NCI-H1930 (cell line): Measurements from ENCODE around the gene SRPK3.

Source experiments
- DNase-seq, 2 experiments: peaks; one replicate each; lab custom pipeline; 2025; lab: John Stamatoyannopoulos, UW

Gene SRPK3

GRCh38 chrX:153770601-153771414, 10.0 kb upstream of the SRPK3 start:
- no peak for DNase-seq

GRCh38 chrX:153771415-153772315, 9.2 kb upstream of the SRPK3 start:
- DNase-seq, result no peak

GRCh38 chrX:153772316-153773217, 8.3 kb upstream of the SRPK3 start:
- no peak for DNase-seq

GRCh38 chrX:153773218-153773611, 7.6 kb upstream of the SRPK3 start:
- no peak for DNase-seq

- no peak for DNase-seq
Measured at GRCh38 chrX:153773741-153774575, 6.9 kb upstream of the SRPK3 start.

GRCh38 chrX:153774576-153775292, 6.1 kb upstream of the SRPK3 start:
- no peak for DNase-seq

GRCh38 chrX:153775293-153776119, 5.3 kb upstream of the SRPK3 start:
- no peak for DNase-seq

- DNase-seq, result no peak
Measured at GRCh38 chrX:153776120-153776599, 4.7 kb upstream of the SRPK3 start.

- DNase-seq, result no peak
Measured at GRCh38 chrX:153776611-153777045, 4.2 kb upstream of the SRPK3 start.

GRCh38 chrX:153777261-153778090, 3.4 kb upstream of the SRPK3 start:
- no peak for DNase-seq

GRCh38 chrX:153778181-153778580, 2.7 kb upstream of the SRPK3 start:
- no peak for DNase-seq

GRCh38 chrX:153778684-153779101, 2.1 kb upstream of the SRPK3 start:
- DNase-seq, result no peak

GRCh38 chrX:153779891-153780677, 757 bp upstream of the SRPK3 start:
- DNase-seq, result no peak

- no peak for DNase-seq
Measured at GRCh38 chrX:153781428-153782047, 697 bp downstream of the SRPK3 start.

GRCh38 chrX:153782313-153782712, 1.5 kb downstream of the SRPK3 start:
- peak; percentile 16 to 24 for DNase-seq

- DNase-seq, result no peak
Measured at GRCh38 chrX:153782871-153783270, 2.0 kb downstream of the SRPK3 start.
